Activated CD4-positive, alpha-beta T cell treated with anti-CD3 and anti-CD28 coated beads, Interleukin-2, amount 50 U/mL, for 48 hours (primary cell): Measurements from ENCODE around the gene KCNS1.

Experiments used
- DNase-seq, 2 experiments: peaks; one replicate each; pipeline ENCODE4 v3.0.0-alpha.2; 2020

The KCNS1 gene

GRCh38 chr20:45044601-45045000 lies 56.3 kb downstream of the KCNS1 start:
- no peak for DNase-seq

DNA sequence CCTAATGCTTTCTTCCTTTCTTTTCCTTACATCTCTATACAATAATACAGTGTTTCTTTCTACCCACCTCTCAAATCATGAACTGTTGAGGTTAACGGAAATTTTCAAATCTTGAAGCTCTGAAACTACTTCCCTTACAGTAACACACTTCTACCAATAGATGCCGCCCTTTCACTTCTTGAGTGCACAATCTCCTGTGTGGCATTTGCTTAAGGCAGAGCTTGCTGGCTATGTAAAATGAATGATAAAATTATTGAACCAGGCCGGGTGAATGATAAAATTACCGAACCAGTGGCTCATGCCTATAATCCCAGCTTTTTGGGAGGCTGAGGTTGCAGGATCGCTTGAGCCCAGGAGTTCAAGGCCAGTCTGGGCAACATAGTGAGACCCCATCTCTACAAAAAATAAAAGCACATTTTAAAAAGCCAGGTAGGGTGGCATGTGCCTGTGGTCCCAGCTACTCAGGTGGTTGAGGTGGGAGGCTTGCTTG lies 56.8 kb downstream of the KCNS1 start:
- no peak for DNase-seq

- DNase-seq, result no peak
Observed at GRCh38 chr20:45042978-45043377, 57.9 kb downstream of the KCNS1 start.
